ENCODE data around the gene FNDC3B.

Gene FNDC3B

DNA sequence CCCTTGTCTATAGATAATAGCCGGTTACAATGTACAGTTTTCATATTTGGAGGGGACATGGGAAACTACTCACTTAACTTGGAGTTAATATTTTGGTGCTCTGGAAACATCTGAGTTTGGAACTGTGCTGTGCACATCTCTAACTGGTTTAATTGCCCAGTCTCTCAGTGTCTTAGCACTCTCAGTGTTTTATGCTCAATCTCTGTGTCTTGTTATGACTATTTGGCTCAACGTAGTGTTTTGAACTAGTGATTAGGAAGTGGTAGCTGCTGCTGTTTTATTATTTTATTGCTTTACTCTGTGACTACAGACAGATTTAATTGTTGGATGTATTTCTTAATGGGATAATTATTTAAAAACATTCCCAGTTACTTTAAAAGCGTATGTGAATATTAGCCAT is 17.0 kb downstream of the FNDC3B start:
- DNase-seq = no peak

DNA sequence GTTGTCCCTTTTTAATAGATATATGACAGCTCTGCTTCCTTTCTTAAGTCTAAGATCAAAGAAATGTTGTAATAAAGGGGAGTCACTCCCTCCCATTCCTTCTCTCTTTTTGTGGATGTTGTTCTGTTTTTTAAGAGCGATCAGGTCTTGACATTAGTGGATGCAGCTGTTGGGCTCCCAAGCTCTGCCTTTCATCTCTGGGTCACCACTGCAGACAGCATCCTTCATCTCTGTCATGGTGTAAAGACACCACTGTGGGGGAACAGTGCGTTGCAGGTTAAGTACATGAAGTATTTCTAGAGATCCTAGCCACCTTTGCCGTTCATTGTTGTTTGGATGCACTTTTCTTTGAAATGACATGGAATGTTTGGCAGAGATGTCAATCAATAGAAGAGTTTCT is 17.7 kb downstream of the FNDC3B start:
- DNase-seq = no peak

DNA sequence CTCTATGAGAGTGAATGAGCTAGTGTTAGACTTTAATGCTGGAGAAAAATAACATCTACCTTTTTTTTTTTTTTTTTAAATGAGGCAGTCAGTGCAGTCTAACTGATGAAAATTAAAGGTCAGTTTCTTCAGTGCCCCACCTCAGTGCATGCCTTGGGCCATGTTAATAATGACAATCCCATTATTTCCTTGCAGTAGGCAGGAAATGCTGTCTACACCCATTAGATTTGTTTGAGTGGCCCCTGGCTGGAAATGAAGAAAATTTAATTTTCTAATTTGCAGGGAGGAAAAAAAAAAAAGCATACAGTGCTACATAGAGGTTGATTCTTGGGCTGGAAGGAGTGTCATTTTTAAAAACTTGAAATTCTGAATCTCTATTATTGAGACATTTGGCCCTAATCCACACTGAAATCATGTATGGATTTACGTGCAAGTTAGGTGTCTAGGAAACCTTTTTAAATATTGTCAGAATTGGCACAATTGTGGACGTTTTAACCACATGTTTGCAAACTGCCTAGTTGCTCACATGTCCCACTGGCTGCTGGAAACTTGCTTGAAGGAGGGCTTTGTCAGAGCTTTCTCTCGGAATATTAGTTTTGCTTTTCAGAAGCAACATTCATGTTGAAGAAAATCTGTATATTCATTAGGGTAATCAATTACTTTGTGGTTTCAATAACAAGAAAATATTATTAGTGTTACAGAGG is 18.4 kb downstream of the FNDC3B start:
- DNase-seq = no peak

GRCh38 chr3:172059532-172059931 is 20.2 kb downstream of the FNDC3B start:
- no peak for DNase-seq

DNA sequence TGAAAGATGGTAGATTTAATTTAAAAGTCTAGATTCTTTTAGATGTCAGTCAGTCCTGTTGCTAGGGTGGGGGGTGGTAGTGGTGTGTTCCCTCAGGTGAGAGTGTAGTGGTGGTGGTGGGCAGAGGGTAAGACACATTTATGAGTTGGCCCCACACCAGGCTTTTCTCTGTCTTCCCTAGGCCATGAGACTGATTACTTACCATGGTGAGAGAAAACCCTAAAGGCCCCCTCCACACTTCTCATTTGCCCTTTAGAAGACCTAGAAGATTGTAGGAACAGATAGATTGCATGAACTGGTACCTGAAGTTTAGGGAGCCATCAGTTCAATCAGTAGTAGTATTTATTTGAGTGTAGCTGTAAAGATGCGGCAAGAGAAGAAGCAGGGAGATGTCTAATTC is 20.9 kb downstream of the FNDC3B start:
- DNase-seq = no peak

- DNase-seq = no peak
Observed at GRCh38 chr3:172061724-172062184, 22.4 kb downstream of the FNDC3B start.

- DNase-seq = no peak
Observed at GRCh38 chr3:172062761-172063160, 23.4 kb downstream of the FNDC3B start.

DNA sequence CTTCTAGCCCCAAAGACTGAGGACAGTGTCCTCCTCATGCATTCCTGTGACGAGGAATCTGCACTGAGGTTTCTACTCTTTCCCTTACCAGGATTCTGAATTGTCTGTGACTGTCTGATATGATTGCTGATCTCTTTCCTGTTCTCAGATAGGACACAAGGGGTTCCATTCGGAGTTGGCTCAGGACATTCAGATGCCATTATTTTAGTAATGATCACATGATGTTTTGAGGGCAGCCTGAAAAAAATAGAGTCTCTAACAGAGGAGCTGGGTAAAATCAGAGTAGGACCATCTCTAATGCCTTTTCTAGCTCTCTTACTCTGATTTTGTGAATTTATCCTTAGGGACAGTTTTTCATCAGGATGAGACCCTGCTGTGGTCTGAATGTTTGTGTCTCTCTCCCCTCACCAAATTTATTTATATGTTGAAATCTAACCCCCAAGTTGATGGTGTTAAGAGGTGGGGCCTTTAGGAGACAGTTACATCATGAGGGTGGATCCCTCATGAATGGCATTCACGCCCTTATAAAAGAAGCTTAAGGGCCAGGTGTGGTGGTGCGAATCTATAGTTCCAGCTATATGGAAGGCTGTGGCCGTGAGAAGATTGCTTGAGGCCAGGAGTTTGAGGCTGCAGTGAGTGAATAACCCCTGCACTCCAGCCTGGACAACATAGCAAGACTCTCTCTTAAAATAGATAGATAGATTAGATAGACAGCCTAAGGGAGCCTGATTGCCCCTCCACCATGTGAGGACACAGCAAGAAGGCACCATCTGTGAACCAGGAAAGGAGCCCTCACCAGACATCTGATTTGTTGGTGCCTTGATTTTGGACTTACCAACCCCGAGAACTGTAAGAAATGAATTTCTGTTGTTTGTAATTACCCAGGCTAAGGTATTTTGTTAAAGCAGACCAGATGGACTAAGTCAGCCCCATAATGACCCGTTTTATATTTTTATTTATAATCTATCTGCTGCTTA is 24.4 kb downstream of the FNDC3B start:
- DNase-seq = no peak

- peak; percentile 34 for DNase-seq
Observed at GRCh38 chr3:172065527-172065926, 26.1 kb downstream of the FNDC3B start.

GRCh38 chr3:172065967-172066762 is 26.8 kb downstream of the FNDC3B start:
- no peak for DNase-seq

GRCh38 chr3:172066880-172067796 is 27.8 kb downstream of the FNDC3B start:
- DNase-seq = no peak

DNA sequence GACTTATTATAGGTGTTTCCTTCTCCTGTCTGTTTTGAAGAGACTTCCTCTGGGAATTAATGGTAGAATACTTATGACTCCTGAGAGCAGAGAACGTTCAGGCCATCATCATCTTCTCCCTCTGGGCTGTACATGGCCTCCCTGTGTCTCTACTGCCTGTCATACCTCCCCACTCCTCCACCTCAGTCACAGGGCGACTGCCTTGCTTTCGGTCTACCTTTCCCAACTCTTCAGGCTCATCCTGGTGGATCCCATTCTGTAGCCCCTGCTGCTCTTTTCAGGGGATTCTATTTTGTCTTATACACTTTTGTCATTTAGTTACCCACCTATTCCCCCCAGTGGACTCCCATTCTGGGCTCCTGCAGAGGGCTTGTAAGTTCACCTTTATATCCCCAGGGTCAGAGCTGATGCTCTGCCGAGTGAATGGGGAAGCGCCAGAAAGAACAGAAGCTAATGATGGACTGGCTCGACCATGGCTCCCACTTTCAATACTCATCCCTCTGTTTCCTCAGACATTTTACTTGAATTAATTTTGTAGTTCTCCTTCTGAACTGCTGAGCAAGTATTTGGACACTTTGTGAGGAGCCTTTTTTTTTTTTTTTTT is 28.6 kb downstream of the FNDC3B start:
- DNase-seq = no peak

GRCh38 chr3:172068977-172069376 is 29.6 kb downstream of the FNDC3B start:
- no peak for DNase-seq

- no peak for DNase-seq
Observed at GRCh38 chr3:172069478-172069877, 30.1 kb downstream of the FNDC3B start.

DNA sequence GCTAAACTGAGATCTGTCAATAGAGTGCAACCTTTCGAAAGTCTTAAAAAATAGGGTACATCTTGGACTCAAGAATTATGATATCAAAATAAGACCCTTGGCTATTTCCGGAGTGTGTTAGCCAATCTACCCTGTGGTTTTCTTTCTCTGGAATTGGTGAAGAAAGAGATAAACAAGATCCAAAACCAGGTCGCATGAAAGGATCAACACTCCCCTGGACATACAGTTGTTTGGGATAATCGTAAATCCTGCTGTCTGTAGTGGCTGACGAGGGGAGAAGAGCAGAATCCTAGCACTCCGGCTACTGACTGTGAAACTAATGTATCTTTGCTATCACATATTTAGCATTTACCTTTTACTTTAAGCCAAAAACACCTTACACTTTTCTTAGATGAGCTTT is 30.9 kb downstream of the FNDC3B start:
- no peak for DNase-seq

DNA sequence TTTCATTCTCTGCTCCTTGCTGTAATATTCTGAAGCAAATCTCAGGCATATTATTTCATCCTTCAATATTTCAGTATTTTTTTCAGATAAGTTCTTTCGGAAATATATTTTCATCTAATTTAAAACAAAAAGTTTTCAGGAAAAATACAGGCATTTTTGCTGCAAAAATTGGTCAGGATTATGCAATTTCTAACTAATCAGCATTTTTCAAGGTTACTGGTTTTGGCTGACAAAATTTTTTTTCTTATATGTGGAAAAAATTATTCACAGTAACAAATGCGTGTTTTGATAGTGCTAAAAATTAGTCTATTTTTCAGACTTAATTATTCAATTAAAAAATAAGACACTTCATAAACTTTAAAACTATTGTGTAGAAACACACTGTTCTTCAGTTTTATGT is 31.4 kb downstream of the FNDC3B start:
- no peak for DNase-seq

DNA sequence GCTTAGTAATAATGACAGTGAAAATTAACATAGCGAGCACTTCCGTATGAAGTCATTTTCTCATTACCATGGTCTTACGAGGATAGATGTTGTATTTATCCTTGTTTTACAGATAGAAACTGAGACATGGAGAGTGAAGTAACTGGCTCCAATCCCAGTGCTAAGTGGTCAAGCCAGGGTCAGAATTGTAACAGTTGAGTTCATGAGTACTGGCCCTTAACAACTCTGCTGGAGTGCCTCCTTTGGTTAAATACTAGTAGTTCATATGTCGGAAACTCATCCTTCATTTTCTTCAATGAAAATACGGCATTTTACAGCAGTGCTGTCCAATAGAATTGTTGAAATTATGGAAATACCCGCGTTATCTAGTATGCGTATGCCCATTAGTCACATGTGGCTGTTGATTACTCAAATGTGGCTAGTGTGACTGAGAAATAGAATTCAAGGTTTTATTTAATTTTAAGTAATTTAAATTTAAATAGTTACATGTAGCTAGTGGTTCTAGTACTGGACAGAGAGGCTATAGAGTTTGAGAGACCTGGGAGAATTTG is 32.5 kb downstream of the FNDC3B start:
- DNase-seq = no peak

DNA sequence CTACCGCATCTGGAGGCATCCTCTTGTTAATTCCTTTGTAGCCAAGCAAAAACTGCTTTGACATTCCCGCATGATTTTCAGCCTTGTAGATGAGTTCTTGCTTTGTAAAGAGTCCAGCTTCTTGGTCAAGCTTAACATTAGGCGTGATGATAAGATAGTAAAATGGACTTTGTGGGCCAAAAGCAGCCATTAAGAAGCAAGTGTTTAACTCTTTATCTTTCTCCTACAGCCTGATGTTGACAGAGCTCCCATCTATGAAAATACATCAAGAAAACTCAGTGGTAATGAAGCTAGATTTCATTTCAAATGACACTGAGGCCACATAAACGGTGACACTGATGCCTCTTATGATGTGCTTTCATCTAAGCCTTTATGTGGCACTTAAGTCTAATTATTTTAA is 33.2 kb downstream of the FNDC3B start:
- DNase-seq = no peak

DNA sequence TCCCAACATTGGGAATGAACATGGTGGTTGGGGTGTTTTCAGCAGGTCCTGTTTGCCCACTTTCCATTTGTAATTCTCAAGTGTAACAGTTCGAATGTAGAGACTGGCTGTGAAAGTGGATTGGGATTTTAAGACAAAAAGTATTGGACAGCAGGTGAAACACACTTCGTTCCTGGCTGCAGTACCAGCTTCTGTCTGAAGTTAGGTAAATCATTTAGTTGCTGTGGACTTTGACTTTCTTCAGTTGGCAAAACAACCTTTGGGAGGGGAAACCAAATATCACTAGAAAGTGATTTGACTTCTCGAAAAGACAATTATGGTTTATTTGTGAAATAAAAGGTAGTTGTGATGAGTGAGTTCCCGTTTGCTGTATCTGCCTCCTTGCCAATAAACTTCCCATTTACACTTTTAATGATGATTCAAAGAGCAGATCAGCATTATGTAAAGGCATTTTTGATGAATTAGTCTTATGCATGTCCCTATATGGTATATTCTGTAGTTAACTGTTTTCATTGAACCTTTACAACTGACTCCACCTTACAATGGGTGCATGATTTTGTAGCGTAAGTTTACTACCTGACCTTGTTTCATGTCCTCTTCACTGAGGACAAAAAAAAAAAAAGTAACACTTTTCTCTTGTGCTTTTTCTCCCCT is 34.0 kb downstream of the FNDC3B start:
- DNase-seq = no peak

GRCh38 chr3:172074032-172074431 is 34.7 kb downstream of the FNDC3B start:
- DNase-seq = no peak

- DNase-seq = no peak
Observed at GRCh38 chr3:172074586-172074985, 35.2 kb downstream of the FNDC3B start.
